GM23338 (cell line): Measurements from ENCODE around the gene MAP2K3. TPM values are rescaled to one million over a fixed set of nuclear protein-coding genes. Genes with fewer than 3 reads are reported as not detected.

Experiments used
- ATAC-seq: fragments of 200-7000 bp; cut with Tn5 transposase; 3 replicates; pipeline ENCODE4 v1.9.1; 2020
- DNase-seq: peaks from one replicate; pipeline ENCODE4 v3.0.0-alpha.2; 2015; ENCODE audit warnings: low spot score
- H2AFZ ChIP-seq: fragments of 200-600 bp; sonication (generic); 2 replicates; pipeline ENCODE4 v1.8.0; 2016; ENCODE audit warnings: antibody characterized with exemption, mild to moderate bottlenecking, moderate library complexity
- H3F3A ChIP-seq: fragments of 200-600 bp; sonication (generic); replicated peaks from 2 replicates; pipeline ENCODE4 v1.8.0; 2017; ENCODE audit warnings: antibody characterized with exemption, mixed run types, low read depth
- H3K27ac ChIP-seq: fragments of 200-600 bp; sonication (generic); 2 replicates; pipeline ENCODE4 v1.6.1; 2016; ENCODE audit warnings: low read depth
- H3K27me3 ChIP-seq: fragments of 200-600 bp; sonication (generic); 2 replicates; pipeline ENCODE4 v1.8.0; 2016; ENCODE audit warnings: mild to moderate bottlenecking, mixed run types, moderate library complexity; ENCODE audit not compliant: insufficient read depth
- H3K36me3 ChIP-seq: fragments of 200-600 bp; sonication (generic); 2 replicates; pipeline ENCODE4 v1.8.0; 2016; ENCODE audit warnings: mild to moderate bottlenecking; ENCODE audit not compliant: insufficient read depth
- H3K4me1 ChIP-seq: fragments of 200-600 bp; sonication (generic); 2 replicates; pipeline ENCODE4 v1.8.0; 2016; ENCODE audit warnings: mild to moderate bottlenecking, moderate library complexity; ENCODE audit not compliant: insufficient read depth
- H3K4me2 ChIP-seq: fragments of 200-600 bp; sonication (generic); 2 replicates; pipeline ENCODE4 v1.7.1; 2017; ENCODE audit warnings: mixed run types
- H3K4me3 ChIP-seq: fragments of 200-600 bp; sonication (generic); 2 replicates; pipeline ENCODE4 v1.6.1; 2016; ENCODE audit warnings: mixed run types
- H3K79me2 ChIP-seq: fragments of 200-600 bp; sonication (generic); replicated peaks from 2 replicates; pipeline ENCODE4 v1.8.0; 2017; ENCODE audit warnings: mild to moderate bottlenecking; ENCODE audit not compliant: insufficient read depth
- H3K9me2 ChIP-seq: fragments of 200-600 bp; sonication (generic); 2 replicates; pipeline ENCODE4 v1.8.0; 2017; ENCODE audit not compliant: insufficient read depth
- H4K20me1 ChIP-seq: fragments of 200-600 bp; sonication (generic); replicated peaks from 2 replicates; pipeline ENCODE4 v1.8.0; 2017; ENCODE audit warnings: mild to moderate bottlenecking; ENCODE audit not compliant: insufficient read depth
- H3K27ac Mint-ChIP-seq: 2 replicates; pipeline ENCODE4 v1.8.0; 2020; ENCODE audit warnings: inconsistent platforms, mild to moderate bottlenecking, moderate library complexity, mixed read lengths
- H3K27me3 Mint-ChIP-seq: 3 replicates; pipeline ENCODE4 v1.8.0; 2022; ENCODE audit warnings: low read depth, mild to moderate bottlenecking, moderate library complexity, mixed read lengths, inconsistent platforms; ENCODE audit not compliant: insufficient read depth, poor library complexity
- H3K36me3 Mint-ChIP-seq: 3 replicates; pipeline ENCODE4 v1.8.0; 2021; ENCODE audit warnings: low read depth, mild to moderate bottlenecking, inconsistent platforms, moderate library complexity, mixed read lengths
- H3K4me1 Mint-ChIP-seq: 3 replicates; pipeline ENCODE4 v1.8.0; 2020; ENCODE audit warnings: mild to moderate bottlenecking, inconsistent platforms, mixed read lengths
- H3K4me3 Mint-ChIP-seq: 3 replicates; pipeline ENCODE4 v1.8.0; 2021; ENCODE audit warnings: moderate library complexity, mild to moderate bottlenecking, inconsistent platforms, mixed read lengths
- H3K9me3 Mint-ChIP-seq: 3 replicates; pipeline ENCODE4 v1.8.0; 2020; ENCODE audit warnings: moderate library complexity, mild to moderate bottlenecking, inconsistent platforms, mixed read lengths
- CREB1 ChIP-seq: fragments of 250-450 bp; sonication (Bioruptor Pico); IDR thresholded peaks from 2 replicates; pipeline ENCODE4 v1.5.0; 2020; ENCODE audit warnings: low read depth, mild to moderate bottlenecking, moderate library complexity
- CTCF ChIP-seq, 2 experiments: fragments of 200-600 bp in 1 of 2; sonication (generic) in 1 of 2; conservative IDR thresholded peaks; 2 replicates each; pipeline versions ENCODE4 v1.5.1 to v1.6.1; 2016 to 2017; ENCODE audit warnings: antibody characterized with exemption in 2 of 2, low read depth in 2 of 2, mild to moderate bottlenecking in 2 of 2, moderate library complexity in 1 of 2
- ETS1 ChIP-seq: IDR thresholded peaks from 2 replicates; pipeline ENCODE4 v1.6.1; 2016; ENCODE audit warnings: antibody characterized with exemption
- EZH2 ChIP-seq: fragments of 200-600 bp; sonication (generic); IDR thresholded peaks from one replicate; pipeline ENCODE4 v1.8.0; 2017; ENCODE audit warnings: antibody characterized with exemption, mild to moderate bottlenecking, low read depth; ENCODE audit not compliant: unreplicated experiment
- EZH2phosphoT487 ChIP-seq: fragments of 200-600 bp; sonication (generic); IDR thresholded peaks from one replicate; pipeline ENCODE4 v1.8.1; 2018; ENCODE audit warnings: antibody characterized with exemption; ENCODE audit not compliant: unreplicated experiment
- JUNB ChIP-seq: IDR thresholded peaks from one replicate; pipeline ENCODE4 v1.6.1; 2016; ENCODE audit warnings: antibody characterized with exemption; ENCODE audit not compliant: unreplicated experiment
- NANOG ChIP-seq: IDR thresholded peaks from 2 replicates; pipeline ENCODE4 v1.6.1; 2016; ENCODE audit warnings: antibody characterized with exemption, borderline replicate concordance
- POLR2AphosphoS5 ChIP-seq: IDR thresholded peaks from 2 replicates; pipeline ENCODE4 v1.6.1; 2016; ENCODE audit warnings: antibody characterized with exemption, low read depth
- REST ChIP-seq: IDR thresholded peaks from one replicate; pipeline ENCODE4 v1.6.1; 2018; ENCODE audit warnings: antibody characterized with exemption; ENCODE audit not compliant: unreplicated experiment
- STAT1 ChIP-seq: IDR thresholded peaks from one replicate; pipeline ENCODE4 v1.6.1; 2016; ENCODE audit warnings: antibody characterized with exemption; ENCODE audit not compliant: unreplicated experiment
- ZNF114 ChIP-seq: fragments of 250-450 bp; sonication (Bioruptor Pico); IDR thresholded peaks from 2 replicates; pipeline ENCODE4 v1.5.0; 2020; ENCODE audit warnings: mild to moderate bottlenecking, moderate library complexity
- ZNF462 ChIP-seq: fragments of 250-450 bp; sonication (Bioruptor Pico); IDR thresholded peaks from 2 replicates; pipeline ENCODE4 v1.5.0; 2020; ENCODE audit warnings: mild to moderate bottlenecking, moderate library complexity
- polyA plus RNA-seq: library from polyadenylated mRNA; unstranded; fragments of >200 nt; fragmentation: Nextera tagmentation; extraction: Ambion mirVana; gene quantifications from 2 replicates; pipeline ENCODE4 v1.2.1, GENCODE V29; 2016
- total RNA-seq: library from RNA; depleted of rRNA; stranded (reverse); fragments of >200 nt; shearing (Covaris generic); gene quantifications from 2 replicates; pipeline ENCODE4 v1.2.3, GENCODE V29; 2014

Gene MAP2K3
- total and polyA plus RNA-seq, 2 experiments from 2014 or later = 28.5 to 31.7 TPM

- Histone ChIP-seq H3K4me2 (no peak overlapping the region), H3F3A (no peaks in the 10 kb centered on the region), H3K79me2 (peaks cover 45% of the 10 kb centered on the region), H3K36me3 (no peaks in the 10 kb centered on the region; the same call in 1 of the 2 replicates), H3K9me2 (no peaks in the 10 kb centered on the region), H3K27me3 (no peaks in the 10 kb centered on the region), H3K4me1 (peaks cover 2% of the 10 kb centered on the region), H3K27ac (no peak overlapping the region), H2AFZ (no peak overlapping the region), H4K20me1 (peaks cover 10% of the 10 kb centered on the region), H3K4me3 (no peak overlapping the region)
- TF ChIP-seq POLR2AphosphoS5 = no peak
- TF ChIP-seq EZH2 = no peak
- no peak for TF ChIP-seq NANOG
- no peak for TF ChIP-seq JUNB
- TF ChIP-seq ZNF462 (CRISPR knock-in tag) = no peak
- no peak for TF ChIP-seq CREB1 (CRISPR knock-in tag)
- TF ChIP-seq EZH2phosphoT487 = no peak
- TF ChIP-seq ETS1 = no peak
- no peak for TF ChIP-seq ZNF114
- TF ChIP-seq STAT1 = no peak
- no peak for TF ChIP-seq CTCF (conservative IDR thresholded peaks at IDR 0.05; ENCODE audit: low read depth in 2 of 2)
- no peak for TF ChIP-seq REST
- DNase-seq (no peak), ATAC-seq (no peak)
- no peak overlapping the region for H3K27ac Mint-ChIP-seq
- H3K36me3 Mint-ChIP-seq = peaks cover 19% of the 10 kb centered on the region
- H3K9me3 Mint-ChIP-seq = peaks cover 56% of the 10 kb centered on the region
- no peak overlapping the region for H3K4me3 Mint-ChIP-seq
- H3K27me3 Mint-ChIP-seq = peaks cover 23% of the 10 kb centered on the region
- peaks cover 7% of the 10 kb centered on the region for H3K4me1 Mint-ChIP-seq
Measured at GRCh38 chr17:21291357-21291756, 6.8 kb downstream of the MAP2K3 start.
